PFSK-1 (cell line): ENCODE measurements around the gene TUBGCP3.

Source experiments
- FOXP2 ChIP-seq: optimal IDR thresholded peaks from 2 replicates; pipeline ENCODE3; 2011; ENCODE audit warnings: borderline replicate concordance, control low read depth, inconsistent platforms; ENCODE audit not compliant: insufficient read depth; ENCODE audit errors: extremely low read length, extremely low read depth
- POLR2AphosphoS5 ChIP-seq: IDR thresholded peaks from 2 replicates; pipeline ENCODE4 v1.6.1; 2012; ENCODE audit warnings: low read depth, mild to moderate bottlenecking, control low read depth, low read length, moderate library complexity
- SIN3A ChIP-seq: IDR thresholded peaks from 2 replicates; pipeline ENCODE4 v1.6.1; 2012; ENCODE audit warnings: mild to moderate bottlenecking, low read length, moderate library complexity, borderline replicate concordance; ENCODE audit not compliant: insufficient read depth
- TAF1 ChIP-seq: IDR thresholded peaks from 2 replicates; pipeline ENCODE4 v1.6.1; 2012; ENCODE audit warnings: low read length, control low read depth, borderline replicate concordance; ENCODE audit not compliant: insufficient read depth
- TF ChIP-seq, protein P1 (sequence below), 2 experiments: IDR thresholded peaks; 2 replicates each; pipeline versions ENCODE4 v1.6.1 to v1.8.0; 2011 to 2012; ENCODE audit warnings: low read depth in 2 of 2, low read length in 2 of 2, control low read depth in 1 of 2, inconsistent platforms in 1 of 2, mild to moderate bottlenecking in 1 of 2, moderate library complexity in 1 of 2; ENCODE audit not compliant: insufficient read depth in 1 of 2

Gene TUBGCP3

DNA sequence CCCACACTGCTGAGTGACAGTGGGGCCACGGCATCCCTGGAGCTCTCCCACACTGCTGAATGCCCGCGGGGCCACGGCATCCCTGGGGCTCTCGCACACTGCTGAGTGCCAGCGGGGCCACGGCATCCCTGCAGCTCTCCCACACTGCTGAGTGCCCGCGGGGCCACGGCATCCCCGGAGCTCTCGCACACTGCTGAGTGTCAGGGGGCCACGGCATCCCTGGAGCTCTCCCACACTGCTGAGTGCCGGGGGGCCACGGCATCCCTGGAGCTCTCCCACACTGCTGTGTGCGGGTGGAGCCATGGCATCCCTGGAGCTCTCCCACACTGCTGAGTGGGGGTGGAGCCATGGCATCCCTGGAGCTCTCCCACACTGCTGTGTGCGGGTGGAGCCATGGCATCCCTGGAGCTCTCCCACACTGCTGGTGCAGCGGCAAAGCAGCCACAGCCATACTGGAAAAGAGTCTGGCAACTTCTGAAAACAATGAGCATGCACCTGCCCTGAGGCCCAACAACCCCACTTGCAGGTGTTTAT, 8.6 kb downstream of the TUBGCP3 start:
- TF ChIP-seq SIN3A, result no peak
- TF ChIP-seq, protein P1, sequence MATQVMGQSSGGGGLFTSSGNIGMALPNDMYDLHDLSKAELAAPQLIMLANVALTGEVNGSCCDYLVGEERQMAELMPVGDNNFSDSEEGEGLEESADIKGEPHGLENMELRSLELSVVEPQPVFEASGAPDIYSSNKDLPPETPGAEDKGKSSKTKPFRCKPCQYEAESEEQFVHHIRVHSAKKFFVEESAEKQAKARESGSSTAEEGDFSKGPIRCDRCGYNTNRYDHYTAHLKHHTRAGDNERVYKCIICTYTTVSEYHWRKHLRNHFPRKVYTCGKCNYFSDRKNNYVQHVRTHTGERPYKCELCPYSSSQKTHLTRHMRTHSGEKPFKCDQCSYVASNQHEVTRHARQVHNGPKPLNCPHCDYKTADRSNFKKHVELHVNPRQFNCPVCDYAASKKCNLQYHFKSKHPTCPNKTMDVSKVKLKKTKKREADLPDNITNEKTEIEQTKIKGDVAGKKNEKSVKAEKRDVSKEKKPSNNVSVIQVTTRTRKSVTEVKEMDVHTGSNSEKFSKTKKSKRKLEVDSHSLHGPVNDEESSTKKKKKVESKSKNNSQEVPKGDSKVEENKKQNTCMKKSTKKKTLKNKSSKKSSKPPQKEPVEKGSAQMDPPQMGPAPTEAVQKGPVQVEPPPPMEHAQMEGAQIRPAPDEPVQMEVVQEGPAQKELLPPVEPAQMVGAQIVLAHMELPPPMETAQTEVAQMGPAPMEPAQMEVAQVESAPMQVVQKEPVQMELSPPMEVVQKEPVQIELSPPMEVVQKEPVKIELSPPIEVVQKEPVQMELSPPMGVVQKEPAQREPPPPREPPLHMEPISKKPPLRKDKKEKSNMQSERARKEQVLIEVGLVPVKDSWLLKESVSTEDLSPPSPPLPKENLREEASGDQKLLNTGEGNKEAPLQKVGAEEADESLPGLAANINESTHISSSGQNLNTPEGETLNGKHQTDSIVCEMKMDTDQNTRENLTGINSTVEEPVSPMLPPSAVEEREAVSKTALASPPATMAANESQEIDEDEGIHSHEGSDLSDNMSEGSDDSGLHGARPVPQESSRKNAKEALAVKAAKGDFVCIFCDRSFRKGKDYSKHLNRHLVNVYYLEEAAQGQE (IDR thresholded peaks at IDR 0.05; ENCODE audit: insufficient read depth in 1 of 2, low read depth in 2 of 2, low read length in 2 of 2), result no peak
- no peak for TF ChIP-seq TAF1
- no peak for TF ChIP-seq FOXP2
- no peak for TF ChIP-seq POLR2AphosphoS5

DNA sequence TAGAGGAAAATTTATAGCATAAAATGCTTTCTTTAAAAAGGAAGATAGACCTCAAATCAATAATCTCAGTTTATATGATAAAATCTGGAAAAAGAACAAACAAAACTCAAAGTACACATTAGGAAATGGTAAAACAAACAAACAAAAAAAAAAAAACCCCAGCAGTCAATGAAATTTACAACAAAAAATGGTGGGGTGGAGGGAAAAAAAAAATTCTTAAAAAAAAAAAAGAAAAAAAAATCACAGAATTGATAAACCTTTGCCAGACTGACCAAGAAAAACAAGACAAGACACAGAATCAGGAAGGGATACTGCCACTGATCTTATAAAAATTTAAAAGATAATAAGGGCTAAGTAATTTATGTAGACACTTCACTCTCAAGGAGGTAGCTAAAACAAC, 11.2 kb downstream of the TUBGCP3 start:
- TF ChIP-seq TAF1 (no peak), POLR2AphosphoS5 (no peak), SIN3A (no peak), FOXP2 (no peak)
- TF ChIP-seq, protein P1 (IDR thresholded peaks at IDR 0.05; ENCODE audit: insufficient read depth in 1 of 2, low read depth in 2 of 2, low read length in 2 of 2), result no peak

GRCh38 chr13:112576191-112576590, 11.8 kb downstream of the TUBGCP3 start:
- TF ChIP-seq POLR2AphosphoS5, result no peak
- no peak for TF ChIP-seq SIN3A
- no peak for TF ChIP-seq FOXP2
- TF ChIP-seq, protein P1 (IDR thresholded peaks at IDR 0.05; ENCODE audit: insufficient read depth in 1 of 2, low read depth in 2 of 2, low read length in 2 of 2), result no peak
- TF ChIP-seq TAF1, result no peak

DNA sequence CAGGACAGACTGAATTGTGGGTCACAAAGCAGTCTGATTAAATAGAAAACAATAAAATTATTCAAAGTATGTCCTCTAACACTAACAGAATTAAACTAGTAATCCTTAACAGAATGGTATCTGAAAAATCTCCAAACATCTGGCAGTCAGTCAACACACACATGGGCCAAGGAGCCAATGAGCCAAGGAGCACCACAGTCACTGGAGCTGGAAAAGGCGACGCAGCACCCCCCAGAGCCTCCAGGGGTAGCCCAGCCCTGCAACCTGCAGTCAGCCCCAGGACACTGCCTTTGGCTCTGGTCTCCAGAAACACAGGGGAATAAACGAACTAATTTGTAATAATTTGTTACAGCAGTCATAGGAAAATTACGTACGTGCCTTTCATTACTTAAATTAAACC, 12.3 kb downstream of the TUBGCP3 start:
- no peak for TF ChIP-seq TAF1
- TF ChIP-seq SIN3A, result no peak
- no peak for TF ChIP-seq FOXP2
- TF ChIP-seq POLR2AphosphoS5, result no peak
- TF ChIP-seq, protein P1 (IDR thresholded peaks at IDR 0.05; ENCODE audit: insufficient read depth in 1 of 2, low read depth in 2 of 2, low read length in 2 of 2), result no peak
